ENCODE measurements around the gene AMHR2.
"Not testable (repeated sequence)": the region's sequence is repeated elsewhere in the genome, so short reads cannot be mapped to it uniquely, and the experiment has no call there.

The AMHR2 gene

DNA sequence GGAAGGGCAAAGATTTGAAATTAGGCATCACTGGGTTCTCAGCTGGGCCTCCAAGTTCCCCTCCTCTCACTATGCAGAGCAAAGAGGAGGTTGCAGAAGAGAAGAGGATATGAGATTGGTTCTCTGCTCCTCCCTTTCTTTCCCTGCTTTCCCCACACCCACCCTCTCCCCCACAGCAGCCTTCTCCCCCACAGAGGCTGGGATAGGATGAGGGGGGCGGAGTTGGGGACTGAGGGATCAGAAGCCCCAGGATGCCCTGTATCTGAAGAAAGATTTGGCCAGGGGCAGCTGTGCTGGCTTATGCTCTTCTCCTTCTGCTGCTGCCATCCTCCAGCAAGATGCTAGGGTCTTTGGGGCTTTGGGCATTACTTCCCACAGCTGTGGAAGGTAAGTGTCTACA lies at the start of gene AMHR2:
Gene AMHR2 (plus strand): TSS at position 259 of the 400 bp plus-strand sequence. CDS start 80 bp downstream, at position 339.
- Histone ChIP-seq H3K36me3 (ENCODE audit: insufficient read depth, low read length) (no peaks in the 10 kb centered on the region), H3K4me1 (ENCODE audit: control insufficient read depth, insufficient read depth, low read length, unreplicated experiment) (peaks cover 9% of the 10 kb centered on the region), H3K79me2 (ENCODE audit: control insufficient read depth, insufficient read depth, low read length, unreplicated experiment) (no peaks in the 10 kb centered on the region), H3K27ac (ENCODE audit: low read depth, low read length) (no peak within 1 kb of the TSS), H3K27me3 (ENCODE audit: insufficient read depth, low read length) (no peaks in the 10 kb centered on the region), H2AFZ (ENCODE audit: low read length, unreplicated experiment) (no peak within 1 kb of the TSS), H3K4me3 (ENCODE audit: low read depth, low read length) (no peak within 1 kb of the TSS)

DNA sequence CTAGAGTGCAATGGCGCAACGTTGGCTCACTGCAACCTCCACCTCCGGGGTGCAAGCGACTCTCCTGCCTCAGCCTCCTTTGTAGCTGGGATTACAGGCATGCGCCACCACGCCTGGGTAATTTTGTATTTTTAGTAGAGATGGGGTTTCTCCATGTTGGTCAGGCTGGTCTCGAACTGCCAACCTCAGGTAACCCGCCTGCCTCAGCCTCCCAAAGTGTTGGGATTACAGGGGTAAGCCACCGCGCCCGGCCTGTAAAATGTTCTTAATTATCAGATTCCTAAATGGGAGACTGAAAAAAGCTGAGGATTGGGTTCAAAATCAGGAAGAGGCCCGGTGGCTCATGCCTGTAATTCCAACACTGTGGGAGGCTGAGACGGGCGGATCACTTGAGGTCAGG lies 49.4 kb upstream of the AMHR2 start:
- H3K4me3 ChIP-seq (ENCODE audit: low read depth, low read length); H3K27ac ChIP-seq (ENCODE audit: low read depth, low read length); H3K79me2 ChIP-seq (ENCODE audit: control insufficient read depth, insufficient read depth, low read length, unreplicated experiment); H3K36me3 ChIP-seq (ENCODE audit: insufficient read depth, low read length); H3K27me3 ChIP-seq (ENCODE audit: insufficient read depth, low read length): not testable (repeated sequence)
- Histone ChIP-seq H2AFZ (ENCODE audit: low read length, unreplicated experiment) (peak overlapping the region; percentile 99), H3K4me1 (ENCODE audit: control insufficient read depth, insufficient read depth, low read length, unreplicated experiment) (peaks cover 27% of the 10 kb centered on the region)

DNA sequence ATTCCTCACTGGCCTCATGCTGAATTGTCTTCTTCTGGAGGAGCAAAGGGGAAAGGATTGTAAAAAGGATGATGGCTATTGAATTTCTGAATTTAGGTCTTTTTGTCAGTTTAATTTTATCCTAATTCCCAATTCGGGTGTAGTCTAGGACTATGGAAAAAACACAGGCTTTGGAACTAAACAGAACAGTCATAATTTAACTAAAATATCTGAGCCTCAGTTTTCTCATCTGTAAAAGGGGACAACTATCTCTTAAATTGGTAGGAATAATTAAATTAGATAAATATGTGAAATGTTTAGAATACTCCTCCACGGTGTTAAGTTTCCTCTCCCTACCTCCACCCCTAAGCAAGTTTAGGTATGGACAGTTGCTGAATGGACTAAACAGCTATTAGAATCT lies 46.9 kb upstream of the AMHR2 start:
- H3K4me3 ChIP-seq (ENCODE audit: low read depth, low read length), result no peak overlapping the region
- no peaks in the 10 kb centered on the region for H3K27me3 ChIP-seq (ENCODE audit: insufficient read depth, low read length)
- no peaks in the 10 kb centered on the region for H3K36me3 ChIP-seq (ENCODE audit: insufficient read depth, low read length)
- peaks cover 7% of the 10 kb centered on the region for H3K79me2 ChIP-seq (ENCODE audit: control insufficient read depth, insufficient read depth, low read length, unreplicated experiment)
- H3K4me1 ChIP-seq (ENCODE audit: control insufficient read depth, insufficient read depth, low read length, unreplicated experiment), result peaks cover 24% of the 10 kb centered on the region
- no peak overlapping the region for H2AFZ ChIP-seq (ENCODE audit: low read length, unreplicated experiment)
- H3K27ac ChIP-seq (ENCODE audit: low read depth, low read length), result no peak overlapping the region

DNA sequence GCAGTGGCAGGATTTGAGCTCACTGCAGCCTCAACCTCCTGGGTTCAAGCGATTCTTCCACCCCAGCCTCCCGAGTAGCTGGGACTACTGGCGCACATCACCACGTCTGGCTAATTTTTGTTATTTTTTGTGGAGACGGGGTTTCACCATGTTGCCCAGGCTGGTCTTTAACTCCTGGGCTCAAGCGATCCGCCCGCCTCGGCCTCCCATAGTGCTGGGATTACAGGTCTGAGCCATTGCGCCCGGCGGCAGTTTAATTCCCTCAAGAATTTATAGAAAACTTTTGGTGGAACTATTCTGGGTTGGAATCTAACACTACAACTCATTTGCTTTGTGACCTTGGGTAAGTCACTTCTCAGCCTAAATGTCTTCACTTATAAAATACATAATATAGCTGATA lies 45.4 kb upstream of the AMHR2 start:
- Histone ChIP-seq H3K36me3 (ENCODE audit: insufficient read depth, low read length) (peaks cover 11% of the 10 kb centered on the region; the same call in 1 of the 2 replicates), H3K4me3 (ENCODE audit: low read depth, low read length) (no peak overlapping the region), H3K27me3 (ENCODE audit: insufficient read depth, low read length) (no peaks in the 10 kb centered on the region), H3K27ac (ENCODE audit: low read depth, low read length) (no peak overlapping the region), H2AFZ (ENCODE audit: low read length, unreplicated experiment) (no peak overlapping the region), H3K79me2 (ENCODE audit: control insufficient read depth, insufficient read depth, low read length, unreplicated experiment) (peaks cover 22% of the 10 kb centered on the region), H3K4me1 (ENCODE audit: control insufficient read depth, insufficient read depth, low read length, unreplicated experiment) (peaks cover 30% of the 10 kb centered on the region)

DNA sequence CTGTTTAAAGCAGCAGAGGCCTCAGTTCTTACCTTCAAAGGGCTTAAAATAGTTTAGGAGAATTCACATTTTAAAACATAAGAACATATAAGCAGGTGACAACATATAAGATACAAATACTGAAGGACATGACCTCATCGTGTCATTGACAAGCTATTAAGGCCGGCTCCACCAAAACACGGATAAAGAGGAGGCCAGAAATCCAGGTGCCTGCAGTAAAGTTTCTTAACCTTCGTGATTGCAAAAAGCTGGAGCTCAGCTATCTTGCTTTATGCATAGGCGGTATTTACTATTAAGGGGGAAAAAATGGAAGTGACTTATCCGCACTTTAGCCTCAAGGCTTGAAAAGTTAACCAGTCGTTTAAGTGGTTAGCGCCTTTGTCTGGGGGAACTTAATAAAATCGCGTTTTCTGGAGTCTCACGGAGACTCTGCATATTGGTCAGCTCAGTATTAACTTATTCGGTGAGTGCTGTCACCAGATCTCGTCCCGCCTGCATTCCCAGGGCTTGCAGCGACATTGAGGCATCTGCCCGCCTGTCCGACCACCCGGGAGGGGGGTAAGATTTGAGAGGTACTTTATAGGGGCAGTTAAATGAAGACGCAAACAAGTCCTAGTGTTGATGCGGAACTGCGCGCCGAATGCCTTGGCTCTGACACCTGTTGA lies 44.8 kb upstream of the AMHR2 start:
- Histone ChIP-seq H3K4me3 (ENCODE audit: low read depth, low read length) (peak overlapping the region; percentile 81), H3K36me3 (ENCODE audit: insufficient read depth, low read length) (peaks cover 17% of the 10 kb centered on the region; the same call in 1 of the 2 replicates), H3K27ac (ENCODE audit: low read depth, low read length) (peak overlapping the region; percentile 78), H3K4me1 (ENCODE audit: control insufficient read depth, insufficient read depth, low read length, unreplicated experiment) (peaks cover 35% of the 10 kb centered on the region), H2AFZ (ENCODE audit: low read length, unreplicated experiment) (peak overlapping the region; percentile 83), H3K27me3 (ENCODE audit: insufficient read depth, low read length) (no peaks in the 10 kb centered on the region), H3K79me2 (ENCODE audit: control insufficient read depth, insufficient read depth, low read length, unreplicated experiment) (peaks cover 28% of the 10 kb centered on the region)

DNA sequence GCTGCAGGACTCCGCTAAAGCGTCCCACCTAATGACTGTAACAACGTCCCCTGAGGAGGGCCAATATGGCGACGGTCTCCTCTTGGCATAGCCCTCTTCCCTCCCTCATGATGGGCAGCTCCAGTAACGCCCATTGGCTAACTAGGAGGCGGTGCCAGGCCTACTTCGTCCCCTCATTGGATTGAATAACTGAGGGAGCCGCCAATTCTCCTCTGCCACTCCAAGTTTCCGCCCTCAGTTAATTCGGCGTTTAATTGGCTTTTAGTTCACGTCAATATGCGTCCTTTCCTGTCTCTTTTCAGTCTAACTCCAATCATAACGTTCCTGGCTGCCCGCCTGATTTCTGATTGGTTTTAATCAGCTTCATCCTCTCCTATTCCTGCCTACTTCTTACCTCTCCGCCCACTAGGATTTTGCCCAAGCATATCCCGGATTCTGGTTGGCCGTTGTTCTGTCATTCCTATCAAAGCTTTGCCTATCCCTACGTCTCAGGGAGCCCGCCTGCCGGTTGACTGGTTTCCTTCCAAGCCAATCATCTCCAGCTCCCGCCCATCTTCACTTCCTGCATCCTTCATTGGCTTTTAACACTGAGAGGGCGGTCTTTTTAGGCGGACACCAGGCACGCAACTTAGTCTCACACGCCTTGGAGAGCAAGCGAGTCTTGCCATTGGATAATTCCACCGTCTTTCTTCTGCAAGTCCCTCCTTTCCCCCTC lies 44.1 kb upstream of the AMHR2 start:
- Histone ChIP-seq H2AFZ (ENCODE audit: low read length, unreplicated experiment) (peak overlapping the region; percentile 83), H3K4me1 (ENCODE audit: control insufficient read depth, insufficient read depth, low read length, unreplicated experiment) (peaks cover 38% of the 10 kb centered on the region), H3K27ac (ENCODE audit: low read depth, low read length) (peak overlapping the region; percentile 97), H3K27me3 (ENCODE audit: insufficient read depth, low read length) (no peaks in the 10 kb centered on the region), H3K4me3 (ENCODE audit: low read depth, low read length) (peak overlapping the region; percentile 81), H3K79me2 (ENCODE audit: control insufficient read depth, insufficient read depth, low read length, unreplicated experiment) (peaks cover 32% of the 10 kb centered on the region), H3K36me3 (ENCODE audit: insufficient read depth, low read length) (peaks cover 17% of the 10 kb centered on the region; the same call in 1 of the 2 replicates)

DNA sequence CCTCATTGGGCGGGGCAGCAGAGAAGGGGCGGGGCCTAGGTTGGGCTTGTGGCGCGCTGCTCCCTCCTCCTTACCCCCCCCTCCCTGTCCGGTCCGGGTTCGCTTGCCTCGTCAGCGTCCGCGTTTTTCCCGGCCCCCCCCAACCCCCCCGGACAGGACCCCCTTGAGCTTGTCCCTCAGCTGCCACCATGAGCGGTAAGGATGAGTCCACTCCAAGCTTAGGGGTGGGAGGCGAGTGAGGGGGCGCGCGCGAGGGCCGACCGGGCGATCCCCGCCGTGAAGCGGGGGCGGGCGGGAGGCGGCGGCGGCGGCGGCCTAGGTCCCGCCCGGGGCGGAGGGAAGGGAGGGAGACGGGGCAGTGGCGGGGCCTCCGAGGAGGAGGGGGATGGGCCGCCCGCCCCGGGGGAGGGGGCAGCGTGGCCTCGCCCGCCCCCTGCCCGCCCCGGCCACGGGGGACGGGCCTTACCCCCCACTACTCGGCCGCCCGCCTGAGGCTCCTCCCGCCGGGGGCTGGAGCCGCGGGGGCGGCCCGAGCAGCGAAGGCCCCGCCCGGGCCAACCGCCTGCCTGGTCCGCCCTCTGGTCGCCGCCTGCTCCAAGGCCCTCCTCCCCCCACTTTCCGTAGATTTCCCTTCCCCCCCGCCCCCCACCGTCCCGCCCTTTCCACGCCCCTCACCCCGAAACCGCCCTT lies 43.4 kb upstream of the AMHR2 start, which contains the start of gene SP1:
Gene SP1 (plus strand): TSS at position 73 of the 690 bp plus-strand sequence. CDS start 116 bp downstream, at position 189.
- peak within 1 kb of the TSS; percentile 83 for H2AFZ ChIP-seq (ENCODE audit: low read length, unreplicated experiment)
- H3K4me3 ChIP-seq (ENCODE audit: low read depth, low read length), result peak within 1 kb of the TSS; percentile 81
- no peaks in the 10 kb centered on the region for H3K27me3 ChIP-seq (ENCODE audit: insufficient read depth, low read length)

DNA sequence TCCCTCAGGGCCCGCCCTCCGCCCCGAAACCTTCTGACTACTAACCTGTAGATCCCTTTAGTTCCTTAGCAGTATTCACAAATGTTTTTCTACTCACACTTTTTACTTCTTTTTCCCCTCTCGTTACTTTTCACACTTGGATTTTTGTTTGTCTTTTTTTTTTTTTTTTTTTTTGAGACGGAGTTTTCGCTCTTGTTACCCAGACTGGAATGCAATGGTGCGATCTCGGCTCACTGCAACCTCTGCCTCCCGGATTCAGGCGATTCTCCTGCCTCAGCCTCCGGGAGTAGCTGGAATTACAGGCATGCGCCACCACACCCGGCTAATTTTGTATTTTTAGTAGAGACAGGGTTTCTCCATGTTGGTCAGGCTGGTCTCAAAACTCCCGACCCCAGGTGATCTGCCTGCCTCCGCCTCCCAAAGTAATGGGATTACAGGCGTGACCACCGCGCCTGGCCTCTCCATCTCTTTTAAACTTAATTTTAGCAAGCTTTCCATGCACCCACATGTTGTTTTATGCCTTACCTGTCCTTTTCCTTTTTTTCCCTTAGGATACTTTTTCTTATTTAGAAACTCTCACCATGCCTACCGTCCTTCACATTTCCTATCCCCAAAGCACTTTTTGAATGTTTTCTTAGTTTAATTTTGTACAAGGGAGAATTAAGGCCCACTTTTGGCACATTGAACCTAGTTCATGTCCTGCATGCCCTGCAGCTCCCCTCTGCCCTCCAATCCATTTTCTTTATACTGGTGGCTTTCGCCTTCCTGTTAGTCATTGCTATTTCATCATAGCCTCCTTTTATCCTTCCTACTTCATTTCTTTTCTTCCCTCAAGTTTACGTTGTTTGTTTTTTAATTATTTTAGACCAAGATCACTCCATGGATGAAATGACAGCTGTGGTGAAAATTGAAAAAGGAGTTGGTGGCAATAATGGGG lies 42.6 kb upstream of the AMHR2 start:
- no peak overlapping the region for H2AFZ ChIP-seq (ENCODE audit: low read length, unreplicated experiment)
- peak overlapping the region; percentile 74 for H3K27ac ChIP-seq (ENCODE audit: low read depth, low read length)
- H3K36me3 ChIP-seq (ENCODE audit: insufficient read depth, low read length), result peaks cover 17% of the 10 kb centered on the region; the same call in 1 of the 2 replicates
- H3K79me2 ChIP-seq (ENCODE audit: control insufficient read depth, insufficient read depth, low read length, unreplicated experiment), result peaks cover 43% of the 10 kb centered on the region
- no peaks in the 10 kb centered on the region for H3K27me3 ChIP-seq (ENCODE audit: insufficient read depth, low read length)
- peak overlapping the region; percentile 71 for H3K4me3 ChIP-seq (ENCODE audit: low read depth, low read length)
- H3K4me1 ChIP-seq (ENCODE audit: control insufficient read depth, insufficient read depth, low read length, unreplicated experiment), result peaks cover 44% of the 10 kb centered on the region

More for the DNA sequence above, 43.4 kb upstream of the AMHR2 start, which contains the start of gene SP1:
- peaks cover 40% of the 10 kb centered on the region for H3K79me2 ChIP-seq (ENCODE audit: control insufficient read depth, insufficient read depth, low read length, unreplicated experiment)
- peak within 1 kb of the TSS; percentile 97 for H3K27ac ChIP-seq (ENCODE audit: low read depth, low read length)
- H3K4me1 ChIP-seq (ENCODE audit: control insufficient read depth, insufficient read depth, low read length, unreplicated experiment), result peaks cover 41% of the 10 kb centered on the region
- peaks cover 17% of the 10 kb centered on the region; the same call in 1 of the 2 replicates for H3K36me3 ChIP-seq (ENCODE audit: insufficient read depth, low read length)

DNA sequence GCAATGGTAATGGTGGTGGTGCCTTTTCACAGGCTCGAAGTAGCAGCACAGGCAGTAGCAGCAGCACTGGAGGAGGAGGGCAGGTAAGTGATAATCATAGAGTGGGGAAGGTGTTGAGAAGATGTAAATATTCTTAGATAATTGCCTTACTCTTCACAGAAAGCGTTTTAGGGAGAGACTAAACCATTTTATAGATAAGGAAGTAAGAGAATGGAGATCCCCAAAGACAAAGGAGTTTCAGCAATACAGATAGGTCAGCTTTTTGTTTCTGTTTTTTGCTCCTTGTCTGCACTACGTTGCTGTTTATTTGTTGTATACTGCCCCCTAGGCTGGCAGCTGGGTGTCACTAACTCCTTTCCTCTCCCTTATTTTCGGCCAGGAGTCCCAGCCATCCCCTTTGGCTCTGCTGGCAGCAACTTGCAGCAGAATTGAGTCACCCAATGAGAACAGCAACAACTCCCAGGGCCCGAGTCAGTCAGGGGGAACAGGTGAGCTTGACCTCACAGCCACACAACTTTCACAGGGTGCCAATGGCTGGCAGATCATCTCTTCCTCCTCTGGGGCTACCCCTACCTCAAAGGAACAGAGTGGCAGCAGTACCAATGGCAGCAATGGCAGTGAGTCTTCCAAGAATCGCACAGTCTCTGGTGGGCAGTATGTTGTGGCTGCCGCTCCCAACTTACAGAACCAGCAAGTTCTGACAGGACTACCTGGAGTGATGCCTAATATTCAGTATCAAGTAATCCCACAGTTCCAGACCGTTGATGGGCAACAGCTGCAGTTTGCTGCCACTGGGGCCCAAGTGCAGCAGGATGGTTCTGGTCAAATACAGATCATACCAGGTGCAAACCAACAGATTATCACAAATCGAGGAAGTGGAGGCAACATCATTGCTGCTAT lies 41.7 kb upstream of the AMHR2 start:
- H3K27me3 ChIP-seq (ENCODE audit: insufficient read depth, low read length), result no peaks in the 10 kb centered on the region
- no peak overlapping the region for H2AFZ ChIP-seq (ENCODE audit: low read length, unreplicated experiment)

More for the DNA sequence above, 41.7 kb upstream of the AMHR2 start:
- Histone ChIP-seq H3K4me3 (ENCODE audit: low read depth, low read length) (peak overlapping the region; percentile 71), H3K27ac (ENCODE audit: low read depth, low read length) (peak overlapping the region; percentile 74), H3K79me2 (ENCODE audit: control insufficient read depth, insufficient read depth, low read length, unreplicated experiment) (peaks cover 51% of the 10 kb centered on the region), H3K36me3 (ENCODE audit: insufficient read depth, low read length) (peaks cover 17% of the 10 kb centered on the region; the same call in 1 of the 2 replicates), H3K4me1 (ENCODE audit: control insufficient read depth, insufficient read depth, low read length, unreplicated experiment) (peaks cover 51% of the 10 kb centered on the region)

Data from ACC112 (cell line).